Stimulated activated CD4-positive, alpha-beta T cell treated with anti-CD3 and anti-CD28 coated beads, Interleukin-15, amount 100 ng/mL, for 48 hours (primary cell): ENCODE data around the gene POLG2.
"Not testable (repeated sequence)": the region's sequence is repeated elsewhere in the genome, so short reads cannot be mapped to it uniquely, and the experiment has no call there.

Experiments used
- DNase-seq, 2 donors: peaks; one replicate each; pipeline ENCODE4 v3.0.0-alpha.2; 2020; ENCODE audit warnings: low read depth in 2 of 2

POLG2 gene

DNA sequence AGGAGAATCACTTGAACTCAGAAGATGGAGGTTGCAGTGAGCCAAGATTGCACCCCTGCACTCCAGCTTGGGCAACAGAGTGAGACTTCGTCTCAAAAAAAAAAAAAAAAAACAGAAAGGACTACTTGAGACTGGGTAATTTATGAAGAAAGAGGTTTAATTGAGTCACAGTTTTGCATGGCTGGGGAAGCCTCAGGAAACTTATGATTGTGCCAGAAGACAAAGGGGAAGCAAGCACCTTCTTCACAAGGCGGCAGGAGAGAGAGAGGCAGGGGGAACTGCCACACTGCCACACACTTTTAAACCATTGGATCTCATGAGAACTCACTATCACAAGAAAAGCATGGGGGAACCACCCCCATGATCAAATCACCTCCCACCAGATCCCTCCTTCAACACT is 56.9 kb downstream of the POLG2 start:
- no peak for DNase-seq

DNA sequence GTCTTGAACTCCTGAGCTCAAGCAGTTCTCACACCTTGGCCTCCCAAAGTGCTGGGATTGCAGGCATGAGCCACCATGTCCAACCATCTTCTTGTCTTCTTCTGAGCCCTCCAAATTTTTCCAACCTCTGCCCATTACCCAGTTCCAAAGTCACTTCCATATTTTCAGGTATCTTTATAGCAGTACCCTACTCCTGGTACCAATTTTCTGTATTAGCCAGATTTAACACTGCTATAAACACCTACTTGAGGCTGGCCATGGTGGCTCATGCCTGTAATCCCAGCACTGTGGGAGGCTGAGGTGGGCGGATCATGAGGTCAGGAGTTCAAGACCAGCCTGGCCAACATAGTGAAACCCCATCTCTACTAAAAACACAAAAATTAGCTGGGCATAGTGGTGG is 57.3 kb downstream of the POLG2 start:
- not testable (repeated sequence) for DNase-seq

- no peak for DNase-seq
Measured at GRCh38 chr17:64437944-64438525, 58.8 kb downstream of the POLG2 start.

GRCh38 chr17:64431534-64431933 is 65.3 kb downstream of the POLG2 start:
- no peak for DNase-seq

DNA sequence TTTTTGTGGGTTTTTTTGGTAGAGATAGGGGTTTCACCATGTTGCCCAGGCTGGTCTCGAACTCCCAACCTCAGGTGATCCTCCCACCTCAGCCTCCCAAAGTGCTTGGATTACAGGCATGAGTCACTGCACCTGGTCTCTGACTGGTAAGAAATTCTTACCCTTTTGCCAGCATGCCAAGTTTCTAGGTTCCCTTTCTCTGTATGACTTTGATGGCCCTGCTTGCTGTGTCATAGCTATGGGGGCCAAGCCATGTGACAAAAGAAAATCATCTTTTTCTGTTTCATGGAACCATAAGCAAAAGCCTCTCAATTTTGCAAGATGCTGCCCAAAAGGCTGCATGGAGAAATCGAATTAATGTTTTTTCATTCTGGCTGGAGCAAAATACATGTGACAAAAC is 66.8 kb downstream of the POLG2 start:
- not testable (repeated sequence) for DNase-seq

GRCh38 chr17:64428406-64428805 is 68.4 kb downstream of the POLG2 start:
- DNase-seq: no peak
